Lower leg skin (tissue), 3 donors: ENCODE data around the gene EPB41L2.

Source experiments
- CTCF ChIP-seq, 3 donors: fragments of 450-650 bp; IDR thresholded peaks; one replicate each; pipeline ENCODE4 v1.5.1; 2016; ENCODE audit warnings: antibody characterized with exemption in 3 of 3, mild to moderate bottlenecking in 3 of 3, moderate library complexity in 2 of 3
- POLR2A ChIP-seq, 2 donors: fragments of 450-650 bp; IDR thresholded peaks; one replicate each; pipeline ENCODE4 v1.6.1; 2016 to 2017; ENCODE audit warnings: antibody characterized with exemption in 2 of 2, mild to moderate bottlenecking in 1 of 2, moderate library complexity in 1 of 2

GRCh38 chr6:130927305-130927704 lies 135.7 kb downstream of the EPB41L2 start:
- no peak for TF ChIP-seq CTCF (IDR thresholded peaks at IDR 0.05)
- TF ChIP-seq POLR2A (IDR thresholded peaks at IDR 0.05), result no peak
